Panc1 (cell line): ENCODE measurements around the gene CTNND2.

ENCODE experiments used
- CTCF ChIP-seq: fragments of 450-650 bp; IDR thresholded peaks from 2 replicates; pipeline ENCODE4 v1.5.1; 2017; ENCODE audit warnings: mild to moderate bottlenecking
- POLR2AphosphoS5 ChIP-seq: IDR thresholded peaks from 2 replicates; pipeline ENCODE4 v1.6.1; 2012; ENCODE audit warnings: mild to moderate bottlenecking, low read depth, low read length, moderate library complexity
- REST ChIP-seq, 2 experiments: IDR thresholded peaks; 2 replicates each; pipeline ENCODE4 v1.6.1; 2011 to 2012; ENCODE audit warnings: low read depth in 2 of 2, control low read depth in 1 of 2, low read length in 1 of 2, mild to moderate bottlenecking in 1 of 2, moderate library complexity in 1 of 2; ENCODE audit not compliant: insufficient read depth in 1 of 2

GRCh38 chr5:10975945-10976344 is 928.3 kb downstream of the CTNND2 start:
- TF ChIP-seq CTCF (no peak), POLR2AphosphoS5 (no peak), REST (IDR thresholded peaks at IDR 0.05; ENCODE audit: insufficient read depth in 1 of 2, low read depth in 2 of 2, low read length in 1 of 2) (no peak)
